Transverse colon (tissue), 4 donors: Measurements from ENCODE around the gene PRR33.

Experiments
- CTCF ChIP-seq, 5 experiments: fragments of 200-600 bp in 3 of 5; fragments of 450-650 bp in 2 of 5; sonication (generic) in 3 of 5; IDR thresholded peaks; 1 replicate in 2 of 5; 2 replicates in 3 of 5; pipeline ENCODE4 v1.5.1; 2016 to 2017; ENCODE audit warnings: antibody characterized with exemption in 5 of 5, inconsistent platforms in 3 of 5, mild to moderate bottlenecking in 2 of 5, moderate library complexity in 1 of 5
- EP300 ChIP-seq: sonication (generic); formaldehyde crosslinking; IDR thresholded peaks from one replicate; pipeline ENCODE4 v1.6.1; 2017; ENCODE audit warnings: antibody characterized with exemption, low read depth
- POLR2A ChIP-seq: fragments of 450-650 bp; IDR thresholded peaks from one replicate; pipeline ENCODE4 v1.6.1; 2016; ENCODE audit warnings: antibody characterized with exemption, mild to moderate bottlenecking, moderate library complexity
- POLR2AphosphoS5 ChIP-seq, 3 donors: sonication (generic); formaldehyde crosslinking; IDR thresholded peaks; one replicate each; pipeline ENCODE4 v1.6.1; 2016; ENCODE audit warnings: antibody characterized with exemption in 3 of 3

DNA sequence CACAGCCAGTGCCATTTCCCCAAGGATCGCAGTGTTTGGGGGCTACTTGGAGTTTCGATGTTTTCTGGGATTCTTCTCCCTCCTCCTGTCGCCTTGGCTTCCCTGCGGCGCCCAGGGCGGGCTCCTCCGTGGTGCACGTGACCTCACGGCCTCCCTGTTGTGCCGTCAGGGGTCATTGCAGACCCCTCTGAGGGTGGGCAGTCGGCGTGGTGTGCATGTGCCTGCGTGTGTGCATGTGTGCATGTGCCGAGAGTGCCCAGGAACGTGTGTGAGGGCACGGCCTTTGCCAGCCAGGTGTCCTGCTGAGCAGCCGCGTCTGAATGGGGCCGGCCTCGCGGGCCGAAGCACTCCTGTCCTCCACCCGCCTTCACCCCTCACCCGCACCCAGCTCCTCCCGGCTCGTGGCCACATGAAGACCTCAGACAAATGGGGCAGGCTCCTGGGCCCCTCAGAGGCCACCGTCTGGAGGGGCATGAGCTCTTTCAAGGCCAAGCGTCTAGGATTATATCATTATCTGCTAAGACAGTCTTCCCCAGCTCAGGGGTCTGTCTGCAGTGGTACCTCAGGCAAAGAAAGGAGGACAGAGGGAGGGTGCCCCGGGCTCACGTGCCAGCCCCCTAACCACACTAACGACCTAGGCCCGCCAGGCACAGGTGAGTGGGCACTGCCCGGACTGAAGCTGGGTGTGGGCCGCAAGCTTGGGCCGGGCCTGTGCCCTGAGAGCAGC, 46.1 kb upstream of the PRR33 start:
- TF ChIP-seq CTCF (IDR thresholded peaks at IDR 0.05) (no peak), EP300 (no peak), POLR2A (no peak), POLR2AphosphoS5 (IDR thresholded peaks at IDR 0.05) (no peak)
